H9 (cell line): ENCODE results near the gene SUMF1. TPM values are rescaled to one million over a fixed set of nuclear protein-coding genes. Genes with fewer than 3 reads are reported as not detected.

Source experiments
- DNase-seq: peaks from one replicate; pipeline ENCODE4 v3.0.0-alpha.2; 2017
- H2AFZ ChIP-seq: one replicate; pipeline ENCODE4 v1.6.1; 2013; ENCODE audit warnings: mild to moderate bottlenecking, low read length, control low read depth, moderate library complexity
- H2AK5ac ChIP-seq: 2 replicates; pipeline ENCODE4 v1.6.1; 2013; ENCODE audit warnings: low read length, control low read depth, mixed read lengths; ENCODE audit not compliant: insufficient read length
- H2BK120ac ChIP-seq: one replicate; pipeline ENCODE4 v1.6.1; 2013; ENCODE audit warnings: low read depth, mild to moderate bottlenecking, low read length, control low read depth, inconsistent platforms; ENCODE audit not compliant: poor library complexity, severe bottlenecking
- H2BK12ac ChIP-seq: 2 replicates; pipeline ENCODE4 v1.6.1; 2013; ENCODE audit warnings: low read length, control low read depth, mixed read lengths, low read depth; ENCODE audit not compliant: insufficient read length
- H2BK15ac ChIP-seq: 2 replicates; pipeline ENCODE4 v1.6.1; 2013; ENCODE audit warnings: low read depth, low read length, control low read depth
- H2BK20ac ChIP-seq: one replicate; pipeline ENCODE4 v1.6.1; 2013; ENCODE audit warnings: low read depth, mild to moderate bottlenecking, low read length, control low read depth, inconsistent platforms; ENCODE audit not compliant: poor library complexity, severe bottlenecking
- H2BK5ac ChIP-seq: 2 replicates; pipeline ENCODE4 v1.6.1; 2013; ENCODE audit warnings: low read length, control low read depth, mixed read lengths; ENCODE audit not compliant: insufficient read length
- H3K14ac ChIP-seq: 2 replicates; pipeline ENCODE4 v1.6.1; 2013; ENCODE audit warnings: low read length, control low read depth; ENCODE audit not compliant: insufficient read depth
- H3K18ac ChIP-seq: 2 replicates; pipeline ENCODE4 v1.6.1; 2013; ENCODE audit warnings: low read depth, mild to moderate bottlenecking, mixed read lengths, low read length, control low read depth; ENCODE audit not compliant: insufficient read length
- H3K23ac ChIP-seq: 2 replicates; pipeline ENCODE4 v1.6.1; 2013; ENCODE audit warnings: low read length, control low read depth, mixed read lengths, low read depth; ENCODE audit not compliant: insufficient read length
- H3K23me2 ChIP-seq: 2 replicates; pipeline ENCODE4 v1.6.1; 2013; ENCODE audit warnings: low read depth, mild to moderate bottlenecking, mixed read lengths, low read length, control low read depth; ENCODE audit not compliant: insufficient read length, poor library complexity, severe bottlenecking
- H3K27ac ChIP-seq: 2 replicates; pipeline ENCODE4 v1.5.1; 2013; ENCODE audit warnings: low read length, control low read depth, mixed read lengths, low read depth; ENCODE audit not compliant: insufficient read length
- H3K27me3 ChIP-seq: 2 replicates; pipeline ENCODE4 v1.6.1; 2013; ENCODE audit warnings: low read length, control low read depth, inconsistent platforms; ENCODE audit not compliant: insufficient read depth
- H3K4ac ChIP-seq: 2 replicates; pipeline ENCODE4 v1.6.1; 2013; ENCODE audit warnings: low read depth, mild to moderate bottlenecking, control low read depth, inconsistent platforms, low read length, moderate library complexity
- H3K4me1 ChIP-seq: 2 replicates; pipeline ENCODE4 v1.6.1; 2013; ENCODE audit warnings: low read length, control low read depth, inconsistent platforms; ENCODE audit not compliant: insufficient read depth
- H3K4me2 ChIP-seq: 2 replicates; pipeline ENCODE4 v1.6.1; 2013; ENCODE audit warnings: low read length, control low read depth, mixed read lengths; ENCODE audit not compliant: insufficient read length, insufficient read depth
- H3K56ac ChIP-seq: 2 replicates; pipeline ENCODE4 v1.6.1; 2013; ENCODE audit warnings: low read depth, mild to moderate bottlenecking, mixed read lengths, low read length, control low read depth; ENCODE audit not compliant: insufficient read length
- H3K79me1 ChIP-seq: 2 replicates; pipeline ENCODE4 v1.6.1; 2013; ENCODE audit warnings: low read depth, mild to moderate bottlenecking, moderate library complexity, low read length, control low read depth, inconsistent platforms; ENCODE audit not compliant: insufficient read depth, poor library complexity, severe bottlenecking
- H3K79me2 ChIP-seq: 2 replicates; pipeline ENCODE4 v1.6.1; 2013; ENCODE audit warnings: low read length, control low read depth, inconsistent platforms; ENCODE audit not compliant: insufficient read depth
- H3K9ac ChIP-seq: 2 replicates; pipeline ENCODE4 v1.6.1; 2013; ENCODE audit warnings: low read length, control low read depth, mixed read lengths; ENCODE audit not compliant: insufficient read length; ENCODE audit errors: extremely low read depth
- H3K9me3 ChIP-seq: one replicate; pipeline ENCODE4 v1.6.1; 2013; ENCODE audit warnings: low read depth, low read length, inconsistent platforms; ENCODE audit not compliant: control insufficient read depth
- H3T11ph ChIP-seq: one replicate; pipeline ENCODE4 v1.6.1; 2013; ENCODE audit warnings: mild to moderate bottlenecking, low read length, control low read depth, inconsistent platforms
- H4K20me1 ChIP-seq: one replicate; pipeline ENCODE4 v1.6.1; 2013; ENCODE audit not compliant: control insufficient read depth, insufficient read length, insufficient read depth
- H4K5ac ChIP-seq: 2 replicates; pipeline ENCODE4 v1.6.1; 2013; ENCODE audit warnings: low read depth, mild to moderate bottlenecking, mixed read lengths, low read length, control low read depth; ENCODE audit not compliant: insufficient read length
- H4K8ac ChIP-seq: replicated peaks from 2 replicates; pipeline ENCODE4 v1.6.1; 2013; ENCODE audit warnings: low read length, control low read depth, mixed read lengths, low read depth; ENCODE audit not compliant: insufficient read length
- H4K91ac ChIP-seq: 2 replicates; pipeline ENCODE4 v1.6.1; 2013; ENCODE audit warnings: low read depth, mild to moderate bottlenecking, moderate library complexity, mixed read lengths, low read length, control low read depth; ENCODE audit not compliant: insufficient read length
- H3K27ac Mint-ChIP-seq, 3 experiments: 2 replicates in 2 of 3; 3 replicates in 1 of 3; pipeline ENCODE4 v1.8.0; 2020 to 2021; ENCODE audit warnings: mixed read lengths in 3 of 3, mild to moderate bottlenecking in 1 of 3, moderate library complexity in 1 of 3
- H3K27me3 Mint-ChIP-seq: 2 replicates; pipeline ENCODE4 v1.8.0; 2021; ENCODE audit warnings: low read depth, mild to moderate bottlenecking, moderate library complexity, mixed read lengths
- H3K36me3 Mint-ChIP-seq, 3 experiments: 2 replicates in 2 of 3; 3 replicates in 1 of 3; pipeline ENCODE4 v1.8.0; 2020 to 2021; ENCODE audit warnings: low read depth in 3 of 3, mixed read lengths in 3 of 3; ENCODE audit not compliant: insufficient read depth in 1 of 3
- H3K4me1 Mint-ChIP-seq, 2 experiments: 2 replicates each; pipeline ENCODE4 v1.8.0; 2020; ENCODE audit warnings: mixed read lengths in 2 of 2
- H3K4me3 Mint-ChIP-seq, 2 experiments: 2 replicates in 1 of 2; 3 replicates in 1 of 2; pipeline ENCODE4 v1.8.0; 2020 to 2021; ENCODE audit warnings: mild to moderate bottlenecking in 2 of 2, mixed read lengths in 2 of 2, moderate library complexity in 1 of 2
- H3K9me3 Mint-ChIP-seq, 2 experiments: 2 replicates in 1 of 2; 3 replicates in 1 of 2; pipeline ENCODE4 v1.8.0; 2020; ENCODE audit warnings: mild to moderate bottlenecking in 2 of 2, mixed read lengths in 2 of 2, moderate library complexity in 1 of 2
- total RNA-seq: library from RNA; stranded (reverse); gene quantifications from 2 replicates; pipeline ENCODE4 v1.2.1, GENCODE V29; 2021
- TF ChIP-seq, protein P1 (sequence below): fragments of 200-600 bp; sonication (generic); conservative IDR thresholded peaks from 3 replicates; pipeline ENCODE4 v1.8.0; 2021; ENCODE audit warnings: antibody characterized with exemption, mild to moderate bottlenecking

The SUMF1 gene
- total RNA-seq, 1 experiment from 2014 or later: 9.5 TPM

DNA sequence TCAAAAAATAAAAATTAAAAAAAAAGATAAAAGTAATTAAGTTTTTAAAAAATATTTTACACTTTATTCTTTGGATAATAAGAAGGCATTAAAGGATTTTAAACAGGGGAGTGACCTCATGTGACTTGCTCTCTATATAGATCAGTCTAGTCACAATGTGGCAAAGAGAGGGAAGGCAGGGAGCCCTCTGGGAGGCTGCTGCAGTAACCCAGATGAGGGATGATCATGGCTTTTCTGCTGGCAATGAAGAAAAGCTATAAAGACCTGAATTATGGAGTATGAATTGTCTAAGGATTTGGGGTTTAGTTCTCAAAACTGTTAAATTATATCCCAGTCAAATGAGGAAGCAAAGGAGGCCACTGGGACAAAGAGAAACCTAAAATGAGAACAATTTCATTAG lies 58.1 kb downstream of the SUMF1 start:
- no peak overlapping the region for H4K91ac ChIP-seq
- H3K56ac ChIP-seq: no peak overlapping the region
- no peaks in the 10 kb centered on the region for H3K79me1 ChIP-seq
- H2BK5ac ChIP-seq: no peak overlapping the region
- no peak overlapping the region for H4K5ac ChIP-seq
- no peak overlapping the region for H3T11ph ChIP-seq
- no peak overlapping the region for H2AK5ac ChIP-seq
- H2AFZ ChIP-seq: no peak overlapping the region
- H2BK20ac ChIP-seq: no peak overlapping the region
- no peak overlapping the region for H3K14ac ChIP-seq
- H3K4me1 ChIP-seq: no peaks in the 10 kb centered on the region
- Mint-ChIP-seq H3K9me3 (no peaks in the 10 kb centered on the region), H3K27me3 (no peaks in the 10 kb centered on the region), H3K4me1 (no peaks in the 10 kb centered on the region), H3K27ac (no peak overlapping the region; a peak in 1 of 7 replicates), H3K36me3 (peaks cover 0 to 1% (median 0%) of the 10 kb centered on the region in 3 experiments; a peak in 1 of 7 replicates), H3K4me3 (no peak overlapping the region)
- H3K79me2 ChIP-seq: no peaks in the 10 kb centered on the region
- H3K4me2 ChIP-seq: no peak overlapping the region
- TF ChIP-seq, protein P1, sequence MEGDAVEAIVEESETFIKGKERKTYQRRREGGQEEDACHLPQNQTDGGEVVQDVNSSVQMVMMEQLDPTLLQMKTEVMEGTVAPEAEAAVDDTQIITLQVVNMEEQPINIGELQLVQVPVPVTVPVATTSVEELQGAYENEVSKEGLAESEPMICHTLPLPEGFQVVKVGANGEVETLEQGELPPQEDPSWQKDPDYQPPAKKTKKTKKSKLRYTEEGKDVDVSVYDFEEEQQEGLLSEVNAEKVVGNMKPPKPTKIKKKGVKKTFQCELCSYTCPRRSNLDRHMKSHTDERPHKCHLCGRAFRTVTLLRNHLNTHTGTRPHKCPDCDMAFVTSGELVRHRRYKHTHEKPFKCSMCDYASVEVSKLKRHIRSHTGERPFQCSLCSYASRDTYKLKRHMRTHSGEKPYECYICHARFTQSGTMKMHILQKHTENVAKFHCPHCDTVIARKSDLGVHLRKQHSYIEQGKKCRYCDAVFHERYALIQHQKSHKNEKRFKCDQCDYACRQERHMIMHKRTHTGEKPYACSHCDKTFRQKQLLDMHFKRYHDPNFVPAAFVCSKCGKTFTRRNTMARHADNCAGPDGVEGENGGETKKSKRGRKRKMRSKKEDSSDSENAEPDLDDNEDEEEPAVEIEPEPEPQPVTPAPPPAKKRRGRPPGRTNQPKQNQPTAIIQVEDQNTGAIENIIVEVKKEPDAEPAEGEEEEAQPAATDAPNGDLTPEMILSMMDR: no peak
- H3K27me3 ChIP-seq: no peaks in the 10 kb centered on the region
- no peak overlapping the region for H2BK12ac ChIP-seq
- DNase-seq: no peak
- no peak overlapping the region for H3K18ac ChIP-seq
- H3K23ac ChIP-seq: no peak overlapping the region
- H4K20me1 ChIP-seq: no peaks in the 10 kb centered on the region
- no peaks in the 10 kb centered on the region for H3K9me3 ChIP-seq
- H4K8ac ChIP-seq: no peak overlapping the region
- no peak overlapping the region for H2BK120ac ChIP-seq
- no peak overlapping the region for H3K9ac ChIP-seq
- H3K4ac ChIP-seq: no peak overlapping the region
- H2BK15ac ChIP-seq: no peak overlapping the region
- no peak overlapping the region for H3K27ac ChIP-seq
- no peaks in the 10 kb centered on the region for H3K23me2 ChIP-seq
